H4 (cell line): ENCODE results near the gene CYTH2. TPM values are rescaled to one million over a fixed set of nuclear protein-coding genes. Genes with fewer than 3 reads are reported as not detected.

ENCODE experiments used
- DNase-seq: peaks from one replicate; pipeline ENCODE4 v3.0.0-alpha.2; 2015; ENCODE audit warnings: low spot score
- total RNA-seq: library from RNA; depleted of rRNA; stranded (reverse); fragments of >200 nt; shearing (Covaris generic); gene quantifications from 2 replicates; pipeline ENCODE4 v1.2.3, GENCODE V29; 2014

The CYTH2 gene
- total RNA-seq, 1 experiment from 2014 or later = 44.1 TPM

DNA sequence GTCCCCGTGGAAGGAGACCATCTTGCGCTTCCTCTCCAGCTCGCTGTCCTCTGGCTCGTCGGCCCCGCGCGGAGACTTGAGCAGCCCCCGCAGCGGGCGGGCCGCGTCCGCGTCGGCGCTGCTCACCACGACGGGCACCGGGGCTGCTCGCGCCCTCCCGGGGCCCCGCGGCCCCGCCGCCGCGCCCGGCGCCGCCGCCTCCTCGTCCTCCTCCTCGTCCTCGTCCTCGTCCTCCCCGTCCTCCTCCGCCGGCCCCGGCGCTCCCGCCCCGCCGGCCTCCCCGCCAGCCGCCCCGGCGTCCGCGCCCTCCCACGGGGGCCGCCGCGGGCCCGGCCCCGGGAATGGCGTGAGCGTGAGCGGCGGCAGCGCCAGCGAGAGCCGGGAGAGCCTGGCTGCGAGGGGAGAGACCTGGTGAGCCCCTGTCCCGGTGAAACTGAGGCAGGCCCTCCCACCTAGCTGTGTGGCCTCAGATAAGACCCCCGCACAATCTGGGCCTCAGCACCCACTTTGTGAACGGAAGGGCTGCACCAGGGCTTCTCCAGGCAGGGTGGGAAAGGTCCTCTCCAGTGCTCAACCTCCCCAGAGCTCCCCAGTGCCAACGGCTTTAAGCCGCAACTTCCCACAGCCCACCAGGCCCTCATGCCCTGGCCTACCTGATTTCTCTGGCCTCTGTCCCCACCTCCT is 24.7 kb downstream of the CYTH2 start:
- DNase-seq = no peak

DNA sequence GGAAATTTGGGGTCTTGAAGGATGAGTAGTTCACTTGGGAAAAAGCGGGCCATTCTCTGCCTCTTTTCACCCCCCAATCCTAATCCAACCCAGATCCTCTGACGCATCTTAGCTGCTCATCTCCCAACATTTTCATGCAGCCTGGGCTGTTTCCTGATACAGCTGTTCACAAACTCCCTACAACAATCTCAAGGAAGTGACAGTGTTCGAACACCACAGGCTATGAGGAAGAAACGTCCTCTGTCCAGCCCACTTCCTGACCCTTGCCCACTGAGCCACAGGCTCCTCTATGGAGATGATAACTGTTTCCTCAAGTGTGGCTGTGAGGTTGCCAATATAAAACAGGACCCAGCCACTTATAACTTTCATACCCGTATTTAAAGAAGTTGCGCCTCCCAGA is 26.2 kb downstream of the CYTH2 start:
- DNase-seq = no peak

DNA sequence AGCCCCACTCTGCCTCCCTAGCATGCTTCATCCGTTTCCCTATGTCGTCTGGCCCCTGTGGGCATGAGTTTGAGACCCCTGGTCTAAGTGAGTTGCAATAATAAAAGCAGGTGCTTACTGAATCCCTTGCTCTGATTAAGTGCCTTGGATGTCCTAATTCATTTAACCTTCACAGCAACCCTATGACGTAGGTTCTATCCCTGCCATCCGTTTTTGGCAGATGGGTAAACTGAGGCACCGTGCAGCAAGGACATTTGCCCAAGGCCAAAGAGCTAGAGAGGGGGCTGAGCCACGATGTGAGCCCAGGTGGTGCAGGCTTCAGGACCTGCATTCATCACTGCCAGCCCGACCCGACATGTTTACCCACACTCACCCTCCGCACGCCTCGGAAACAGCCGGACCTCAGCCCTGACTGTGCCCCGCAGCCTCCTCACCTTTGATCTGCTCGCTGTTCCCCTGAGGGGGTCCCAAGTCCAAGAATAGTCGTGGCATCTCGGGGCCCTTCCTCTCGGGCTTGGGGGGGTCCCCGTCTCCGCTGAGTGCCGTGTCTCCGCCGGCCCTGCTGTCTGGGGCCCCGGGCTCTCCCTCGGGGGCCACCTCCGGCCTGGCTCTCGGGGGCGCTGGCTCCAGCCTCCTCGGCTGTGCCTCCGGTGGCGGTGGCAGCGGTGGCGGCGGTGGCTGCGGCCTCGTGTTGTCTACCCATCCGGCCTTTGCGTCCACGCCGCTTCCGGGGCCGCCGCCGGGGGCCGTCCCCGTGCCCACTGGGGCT is 28.0 kb downstream of the CYTH2 start:
- no peak for DNase-seq

DNA sequence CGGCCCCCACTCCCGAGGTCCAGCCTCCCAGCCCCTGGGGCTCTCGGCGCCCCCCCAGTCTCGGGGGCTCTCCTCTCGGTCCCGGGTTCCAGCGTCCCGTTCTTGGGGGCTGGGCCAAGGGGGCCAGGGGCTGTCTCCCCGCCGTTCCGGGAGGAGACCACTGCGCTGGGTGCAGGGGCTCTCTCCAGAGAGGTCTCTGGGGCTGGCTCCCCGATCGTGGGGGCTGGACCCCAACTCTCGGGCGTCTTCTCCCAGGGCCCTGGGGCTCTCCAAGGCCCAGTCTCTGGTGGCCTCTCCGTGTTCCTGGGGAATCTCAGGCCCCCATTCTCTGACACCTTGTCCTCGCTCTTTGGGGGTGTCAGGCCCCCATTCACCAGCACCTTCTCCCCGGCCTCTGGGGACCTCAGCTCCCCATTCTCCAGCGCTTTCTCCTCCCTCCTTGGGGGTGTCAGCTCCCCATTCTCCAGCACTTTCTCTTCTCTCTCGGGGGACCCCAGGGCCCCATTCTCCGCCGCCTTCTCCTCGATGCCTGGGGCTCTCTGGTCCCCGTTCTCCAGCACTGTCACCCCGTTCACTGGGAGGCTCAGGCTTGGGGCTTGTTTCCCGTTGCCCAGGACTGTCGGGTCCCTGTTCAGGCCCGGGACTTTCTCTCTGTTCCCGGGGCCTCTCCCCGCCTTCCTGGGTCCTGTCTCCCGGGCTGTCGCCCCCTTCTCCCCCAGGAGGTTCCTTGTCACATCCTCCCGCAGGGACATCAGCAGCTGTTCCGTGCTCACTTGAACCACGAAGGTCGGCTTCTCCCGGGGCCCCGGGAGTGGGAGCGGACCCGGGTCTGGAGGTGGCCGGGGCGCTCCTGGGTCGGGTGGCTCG is 28.8 kb downstream of the CYTH2 start:
- DNase-seq = no peak

DNA sequence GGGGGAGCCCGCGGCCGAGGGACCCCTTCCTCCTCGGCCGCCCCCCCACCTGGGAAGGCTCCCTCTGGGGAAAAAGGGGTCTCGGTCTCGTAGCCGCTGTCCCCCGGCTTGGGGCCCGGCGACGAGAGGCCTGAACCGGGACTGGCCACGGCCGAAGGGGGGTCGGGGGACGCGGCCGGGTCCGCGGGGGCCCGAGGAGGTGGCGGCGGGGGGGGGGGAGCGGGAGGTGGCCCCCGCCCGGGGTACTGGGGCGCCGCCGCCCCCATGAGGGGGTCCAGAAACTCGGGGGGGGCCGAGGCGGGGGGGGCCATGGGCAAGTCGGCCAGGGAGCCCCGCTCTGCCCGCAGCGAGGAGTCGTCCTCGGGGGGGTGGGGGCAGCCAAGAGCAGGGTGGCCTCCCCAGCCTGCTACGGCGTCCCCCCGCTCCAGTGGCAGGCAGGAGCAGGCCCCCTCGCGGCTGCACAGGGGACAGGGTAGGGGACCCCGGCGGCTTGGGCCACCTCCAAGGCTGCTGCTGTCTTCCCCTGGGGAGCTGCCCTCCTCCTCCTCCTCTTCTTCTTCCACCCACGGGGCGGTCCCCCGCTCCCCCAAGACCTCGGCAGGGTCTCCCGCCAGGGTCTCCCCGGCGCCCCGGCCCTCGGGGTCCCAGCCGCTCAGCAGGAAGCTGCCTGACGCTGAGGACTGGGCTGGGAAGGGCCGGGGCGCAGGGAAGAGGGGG is 29.6 kb downstream of the CYTH2 start:
- no peak for DNase-seq

DNA sequence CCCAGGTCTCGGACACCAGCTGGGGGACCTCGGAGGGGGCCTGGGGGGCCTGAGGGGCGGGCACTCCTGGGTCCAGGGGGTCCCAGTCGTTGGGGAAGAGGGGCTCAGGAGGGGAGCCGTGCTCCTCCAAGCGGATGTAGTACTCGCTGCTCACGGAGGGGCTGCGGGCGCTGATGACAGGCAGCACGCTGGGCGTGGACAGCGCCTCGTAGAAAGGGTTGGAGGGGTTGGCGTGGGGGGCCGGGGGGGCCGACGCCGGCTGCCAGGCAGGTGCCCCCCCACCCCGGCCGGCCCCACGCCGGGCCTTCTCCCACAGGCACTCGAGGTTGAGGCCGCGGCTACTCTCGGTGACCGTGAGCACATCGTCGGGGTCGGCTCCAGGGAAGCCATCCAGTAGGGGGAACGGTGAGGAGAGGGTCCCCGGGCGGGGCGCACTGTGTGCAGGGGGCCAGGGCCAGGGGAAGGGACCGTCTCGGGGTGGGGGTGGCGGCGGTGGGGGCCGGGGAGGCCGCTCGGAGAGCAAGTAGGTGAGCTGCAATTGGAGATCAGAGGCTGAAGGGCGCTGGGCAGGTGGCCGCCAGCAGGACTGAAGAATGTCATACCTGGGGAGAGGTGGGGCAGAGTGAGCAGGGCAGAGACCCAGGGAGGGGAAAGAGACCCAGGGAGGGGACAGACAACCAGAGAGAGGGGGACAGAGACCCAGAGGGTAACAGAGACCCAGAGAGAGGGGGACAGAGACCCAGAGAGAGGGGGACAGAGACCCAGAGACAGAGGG is 30.3 kb downstream of the CYTH2 start:
- DNase-seq = no peak

DNA sequence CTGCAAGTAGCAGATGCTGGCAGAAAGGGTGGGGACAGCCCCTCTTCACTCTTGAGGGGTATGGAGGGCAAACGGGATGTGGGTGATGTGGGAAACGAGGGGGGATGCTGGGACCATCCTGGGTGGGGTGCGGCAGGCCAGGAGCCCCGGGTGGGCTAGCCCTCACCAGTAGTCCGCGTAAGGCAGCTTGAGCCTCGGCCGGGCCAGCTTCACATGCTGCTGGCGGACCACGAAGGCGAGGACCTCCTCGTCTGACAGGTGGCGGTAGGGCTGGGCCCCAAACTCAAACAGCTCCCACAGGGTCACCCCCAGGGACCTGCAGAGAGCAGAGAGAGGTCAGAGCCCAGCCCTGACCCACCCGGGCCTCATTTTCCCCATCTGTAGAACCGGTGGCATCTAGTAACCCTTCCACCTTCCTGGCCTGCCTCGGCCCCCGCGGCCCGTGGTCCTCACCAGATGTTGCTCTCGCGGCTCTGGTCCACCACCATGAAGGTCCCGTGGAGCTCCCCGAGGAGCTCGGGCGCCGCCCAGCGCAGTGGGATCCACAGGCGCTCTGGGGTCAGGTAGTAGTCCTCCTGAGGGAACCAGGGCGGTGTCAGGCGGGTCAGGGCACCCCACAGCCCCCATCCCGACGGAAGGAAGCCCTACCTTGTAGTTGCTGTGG is 31.8 kb downstream of the CYTH2 start:
- peak; percentile 4 for DNase-seq

DNA sequence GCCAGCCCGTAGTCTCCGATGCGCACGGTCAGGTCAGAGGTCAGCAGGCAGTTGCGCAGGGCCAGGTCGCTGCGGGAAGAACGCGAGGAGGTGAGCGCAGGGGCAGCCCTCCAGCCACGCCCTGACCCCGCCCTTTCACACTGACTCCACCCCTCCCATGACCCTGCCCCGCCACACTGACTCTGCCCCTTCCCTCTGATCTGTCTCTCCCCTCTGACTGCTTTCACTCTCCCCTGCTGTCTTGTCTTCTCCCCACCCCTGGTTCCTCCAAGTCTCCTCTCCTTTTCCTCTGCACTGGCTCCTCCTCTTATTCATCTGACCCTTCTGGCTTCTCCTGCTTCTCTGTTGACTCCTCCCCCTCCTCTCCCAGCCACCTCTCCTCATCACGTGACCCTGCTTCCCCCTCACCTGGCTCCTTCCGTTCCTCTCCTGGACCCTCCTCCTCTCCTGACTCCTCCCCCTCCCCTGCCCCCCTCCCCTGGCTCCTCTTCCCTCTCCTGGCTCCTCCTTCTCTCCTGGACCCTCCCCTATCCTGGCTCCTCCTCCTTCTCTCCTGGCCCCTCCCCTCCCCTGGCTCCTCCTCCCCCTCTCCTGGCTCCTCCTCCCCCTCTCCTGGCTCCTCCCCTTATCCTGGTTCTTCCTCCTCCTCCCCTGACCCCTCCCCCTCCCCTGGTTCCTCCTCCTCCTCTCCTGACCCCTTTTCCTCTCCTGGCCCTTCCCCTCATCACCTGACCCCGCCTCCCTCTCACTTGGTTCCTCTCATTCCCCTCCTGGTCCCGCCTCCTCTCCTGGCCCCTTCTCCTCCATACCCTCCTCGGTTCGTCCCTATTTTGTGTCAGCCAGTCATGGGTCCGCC is 32.6 kb downstream of the CYTH2 start:
- peak; percentile 39 for DNase-seq

DNA sequence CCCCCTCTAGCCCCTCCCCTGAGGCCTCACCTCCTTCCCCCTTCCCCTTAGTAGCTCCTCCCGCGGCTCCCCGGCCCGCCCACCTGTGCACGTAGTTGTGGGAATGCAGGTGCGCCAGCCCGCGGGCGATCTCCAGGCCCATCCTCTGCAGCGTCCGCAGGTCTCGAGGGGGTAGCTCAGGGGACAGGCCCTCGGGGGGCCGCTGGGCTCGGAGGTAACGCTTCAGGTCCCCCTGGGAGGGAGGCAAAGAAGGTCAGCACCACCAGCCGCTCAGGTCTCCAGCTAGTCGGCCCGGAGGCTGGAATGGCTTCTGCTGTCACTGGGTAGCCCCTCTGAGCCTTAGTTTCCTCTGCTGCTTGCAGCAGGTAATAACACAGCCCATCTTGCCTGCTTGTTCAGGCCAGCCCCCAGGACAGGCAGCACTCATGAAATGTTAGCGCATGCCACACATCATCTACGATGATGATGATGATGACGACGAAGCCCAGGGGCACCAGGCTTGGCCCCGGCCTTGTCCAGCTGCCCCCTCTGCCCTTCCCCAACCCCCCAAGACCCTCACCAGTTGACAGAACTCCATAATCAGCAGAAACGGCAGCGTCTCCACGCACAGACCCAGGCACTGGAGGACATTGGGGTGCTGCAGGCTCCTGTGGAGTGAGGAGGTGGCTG is 33.3 kb downstream of the CYTH2 start:
- DNase-seq = peak; percentile 2

DNA sequence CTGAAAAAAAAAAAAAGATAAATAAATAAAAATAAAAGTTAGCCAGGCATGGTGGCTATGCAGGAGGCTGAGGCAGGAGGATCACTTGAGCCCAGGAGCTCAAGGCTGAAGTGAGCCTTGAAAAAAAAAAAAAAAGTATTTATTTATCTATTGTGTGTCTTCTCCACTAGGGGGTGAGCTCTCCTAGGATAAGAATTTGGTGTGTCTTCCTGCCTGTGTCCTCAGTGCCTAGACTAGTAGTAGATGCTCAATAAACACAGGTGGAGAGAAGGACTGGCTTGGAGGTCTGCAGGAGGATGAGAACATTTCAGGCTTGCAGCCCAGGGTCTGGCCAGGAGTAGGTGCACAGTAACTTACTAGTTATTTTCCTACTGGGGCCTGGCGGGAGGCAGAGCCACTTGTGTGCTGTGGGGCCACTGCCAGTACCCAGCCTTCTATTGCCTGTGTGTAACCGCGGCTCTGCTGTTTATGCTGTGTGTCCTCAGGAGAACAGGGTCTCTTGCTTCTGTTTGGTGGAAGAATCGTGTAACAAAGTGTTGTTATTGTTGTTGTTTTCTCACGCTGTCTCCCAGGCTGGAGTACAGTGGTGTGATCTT is 37.1 kb downstream of the CYTH2 start:
- peak; percentile 72 for DNase-seq

DNA sequence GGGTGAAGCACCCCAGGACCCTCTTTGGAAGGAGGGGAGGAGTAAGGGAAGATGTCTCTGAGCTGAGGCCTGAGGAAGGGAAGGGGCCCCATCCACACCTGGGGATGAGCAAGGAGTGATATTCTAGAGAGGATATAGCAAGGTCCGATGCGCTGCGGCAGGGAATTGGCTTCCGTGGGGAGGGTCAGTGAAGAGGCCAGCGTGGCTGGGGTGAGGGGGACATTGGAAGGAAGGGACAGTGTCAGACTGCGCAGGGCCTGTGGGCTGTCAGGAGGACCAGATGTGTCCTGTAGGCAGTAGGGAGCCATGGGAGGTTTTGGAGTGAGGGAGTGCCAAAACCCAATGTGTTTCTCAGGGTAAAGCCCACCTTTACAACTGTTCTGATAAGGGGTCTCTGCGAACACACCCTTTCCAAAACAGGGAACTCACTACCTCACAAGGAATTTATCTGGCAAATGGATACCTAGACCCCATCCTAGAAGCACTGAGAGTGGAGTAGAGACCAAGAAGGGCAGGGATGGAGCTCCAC is 38.8 kb downstream of the CYTH2 start:
- no peak for DNase-seq

DNA sequence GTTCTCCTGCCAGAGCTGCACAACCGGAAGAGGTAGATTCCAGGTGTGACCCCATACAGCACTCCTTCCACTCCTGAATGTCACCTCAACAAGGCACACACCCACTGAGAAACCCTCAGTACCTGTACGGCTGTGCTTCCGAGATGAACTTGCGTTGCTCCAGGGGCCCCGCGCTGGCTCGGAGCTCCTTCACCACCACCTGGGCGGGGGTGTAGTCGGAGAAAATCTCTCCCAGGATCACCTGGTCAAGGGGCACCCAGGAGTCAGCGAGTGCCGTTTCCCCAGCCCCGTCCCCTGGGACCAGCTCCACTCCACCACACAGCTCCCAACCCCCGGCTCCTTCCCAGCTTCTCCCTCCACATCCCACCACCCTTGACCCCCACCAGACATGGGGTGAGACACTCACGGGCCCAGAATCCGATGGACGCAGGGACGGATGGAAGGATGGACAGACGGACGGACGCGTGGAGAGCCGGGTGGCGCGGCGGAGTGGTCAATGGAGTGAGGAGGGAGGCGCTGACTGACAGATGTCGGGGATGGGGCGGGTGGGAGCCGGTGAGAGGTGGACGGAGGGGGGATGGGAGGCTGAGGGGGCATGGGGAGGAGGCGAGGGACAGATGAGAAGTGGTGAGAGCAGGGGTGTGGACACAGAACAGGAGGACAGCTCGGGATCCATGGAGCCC is 39.7 kb downstream of the CYTH2 start:
- no peak for DNase-seq

DNA sequence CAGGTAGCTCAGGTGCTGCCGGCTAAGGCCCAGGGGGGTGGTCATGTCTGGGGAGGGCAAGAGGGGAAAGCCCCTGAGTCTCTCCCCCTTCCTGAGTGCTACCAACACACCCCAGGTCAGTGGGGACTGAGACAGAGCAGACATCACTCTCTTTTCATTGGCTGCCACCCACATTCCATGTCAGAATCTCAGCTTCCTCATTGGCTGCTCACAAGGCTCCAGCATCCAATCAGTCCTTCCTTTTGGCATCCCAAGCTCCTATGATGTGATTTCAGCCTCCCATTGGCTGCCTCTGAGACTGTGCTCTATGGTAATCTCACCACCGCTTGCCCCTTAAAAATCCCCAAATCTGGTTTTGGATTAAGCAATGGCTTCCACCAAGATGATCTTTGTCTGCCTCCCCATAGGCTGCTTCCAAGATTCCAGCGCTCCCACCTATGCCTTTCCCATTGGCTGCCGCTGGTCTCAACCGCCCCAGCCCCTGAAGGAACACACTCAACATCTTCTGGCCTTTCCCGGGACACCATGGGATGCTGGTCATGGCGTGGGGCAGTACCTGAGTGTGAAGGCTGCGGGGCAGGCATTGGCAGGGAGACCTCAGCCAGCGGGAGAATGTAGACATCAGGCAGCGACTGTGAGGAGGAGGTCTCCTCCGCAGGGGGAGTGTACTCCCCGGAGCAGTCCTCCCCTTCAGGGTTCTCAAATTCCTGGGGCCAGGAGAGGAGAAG is 40.5 kb downstream of the CYTH2 start:
- DNase-seq = no peak

DNA sequence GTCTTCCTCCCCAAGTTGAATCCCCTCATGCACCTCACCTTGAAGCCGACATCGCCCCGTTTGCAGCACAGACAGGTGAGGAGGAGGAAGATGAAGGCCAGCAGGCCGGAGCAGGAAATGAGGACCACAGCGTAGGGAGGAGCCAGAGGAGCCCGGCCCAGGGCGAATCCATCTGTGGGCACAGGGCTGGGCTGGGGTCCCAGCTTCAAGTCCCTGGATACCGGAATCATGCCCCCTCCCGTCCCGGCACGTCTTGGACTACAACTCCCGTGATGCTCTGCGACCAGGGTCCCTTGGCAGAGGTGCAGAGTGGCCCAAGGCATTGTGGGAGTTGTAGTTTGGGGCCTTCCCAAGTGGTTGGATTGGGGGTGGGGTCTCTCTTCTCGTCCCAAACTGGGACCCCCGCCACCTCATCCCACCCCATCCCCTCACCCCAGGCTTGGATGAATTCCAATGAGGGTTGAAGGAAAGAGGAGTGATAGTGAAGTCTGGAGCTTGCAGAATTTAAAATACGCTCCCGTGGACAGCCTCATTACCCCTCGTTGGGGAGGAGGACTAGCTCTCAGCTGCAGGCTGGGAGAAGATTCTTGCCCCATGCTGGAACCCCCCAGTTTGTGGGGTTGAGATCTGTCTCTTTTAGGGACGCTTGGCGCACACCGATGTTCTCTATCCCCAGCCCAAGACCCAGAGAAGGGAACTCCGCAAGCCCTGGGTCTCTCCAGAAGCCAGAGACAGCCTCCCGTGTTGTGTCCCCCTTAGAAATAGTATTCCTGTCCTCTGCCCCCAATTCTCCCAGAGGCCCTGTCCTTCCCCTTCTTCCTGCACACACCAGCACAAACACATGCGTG is 41.5 kb downstream of the CYTH2 start:
- DNase-seq = peak; percentile 62

DNA sequence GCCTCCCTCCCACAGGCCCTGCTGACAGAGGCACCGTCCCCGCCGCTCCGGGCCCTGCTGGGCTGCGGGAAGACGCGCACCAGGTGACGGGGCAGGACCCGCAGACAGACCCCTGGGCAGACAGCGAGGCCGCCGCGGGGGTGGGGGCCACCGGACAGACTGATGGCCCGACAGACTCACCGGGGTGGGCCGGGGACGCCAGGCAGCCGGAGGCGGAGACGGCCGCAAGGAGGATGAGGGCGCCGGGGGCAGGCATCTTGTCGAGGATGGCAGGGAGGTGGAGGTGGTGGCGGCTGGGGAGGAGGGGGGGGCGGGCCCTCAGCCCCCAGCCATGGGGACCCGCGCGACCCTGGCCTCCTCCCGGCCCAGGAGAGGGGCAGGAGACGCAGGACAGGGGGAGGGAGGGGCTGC is 42.2 kb downstream of the CYTH2 start:
- no peak for DNase-seq
